Measurements from ENCODE around the gene RIPOR2.
"Not testable (repeated sequence)": the region's sequence is repeated elsewhere in the genome, so short reads cannot be mapped to it uniquely, and the experiment has no call there.

The RIPOR2 gene

DNA sequence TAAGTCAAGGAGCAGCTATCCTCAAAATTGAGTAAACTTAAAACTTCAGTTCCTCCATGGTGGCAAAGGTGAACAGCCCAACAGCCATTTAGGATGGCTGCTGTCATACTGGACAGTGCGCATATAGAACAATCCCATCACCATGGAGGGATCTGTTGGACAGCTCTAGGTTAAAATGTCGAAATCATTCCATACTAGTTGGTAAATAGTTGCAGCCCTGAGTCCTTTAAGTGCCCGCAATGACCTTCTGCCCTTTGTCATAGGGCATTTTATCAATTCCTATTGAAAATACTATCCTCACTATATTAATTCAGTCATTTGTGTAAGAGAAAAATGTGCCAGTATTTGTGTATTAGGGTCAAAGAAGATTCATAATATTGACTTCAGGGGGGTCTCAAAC is 128.2 kb downstream of the RIPOR2 start:
- no peak for DNase-seq (ENCODE audit: low read depth, low spot score)

- no peak for DNase-seq (ENCODE audit: low read depth, low spot score)
Measured at GRCh38 chr6:24802271-24803059, 133.3 kb downstream of the RIPOR2 start.

GRCh38 chr6:24799541-24799915 is 136.2 kb downstream of the RIPOR2 start:
- DNase-seq (ENCODE audit: low read depth, low spot score): no peak

DNA sequence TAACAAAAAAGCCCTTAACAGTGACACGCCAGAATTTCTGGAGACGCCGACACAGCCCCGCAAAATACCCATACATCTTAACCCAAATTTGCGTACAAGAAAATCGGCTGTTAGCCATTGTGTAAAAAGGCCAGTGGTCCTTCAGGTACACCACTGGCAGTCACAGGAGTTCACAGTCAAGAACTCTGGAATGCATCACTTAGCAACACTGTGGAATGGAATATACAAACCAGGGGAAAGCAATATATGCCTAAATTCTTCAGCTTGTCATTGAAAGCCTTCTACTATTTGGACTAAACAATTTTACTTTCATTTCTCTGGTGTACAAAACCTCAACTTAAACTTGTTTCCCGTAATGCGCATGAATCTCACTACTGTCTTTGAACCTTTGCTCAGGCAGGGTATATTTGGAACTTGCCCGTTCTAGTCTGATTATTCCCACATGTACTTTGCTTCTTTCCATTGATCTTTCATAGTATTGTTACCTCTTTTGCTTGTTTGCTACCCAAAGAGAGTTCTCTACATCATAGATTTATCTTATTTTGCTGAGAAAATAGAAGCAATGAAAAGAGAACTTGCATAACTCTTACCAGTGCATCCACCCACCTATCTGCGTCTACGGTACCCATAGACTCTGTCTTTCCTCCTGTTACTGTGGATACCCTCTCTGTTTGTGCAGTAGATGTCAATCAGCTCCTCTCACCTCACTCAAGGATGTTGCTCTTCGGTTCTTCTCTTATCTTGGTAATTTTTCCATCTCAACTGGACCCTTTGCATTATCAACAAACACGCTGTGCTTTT is 136.8 kb downstream of the RIPOR2 start, which contains the start of gene ARMH2:
Gene ARMH2, minus strand, starts transcription at position 178 of the 801 bp plus-strand sequence. Its CDS starts 60 bp downstream, at position 118.
- DNase-seq (ENCODE audit: low read depth, low spot score): peak; percentile 49

GRCh38 chr6:24797596-24798216 is 138.1 kb downstream of the RIPOR2 start:
- no peak for DNase-seq (ENCODE audit: low read depth, low spot score)

- DNase-seq (ENCODE audit: low read depth, low spot score): peak; percentile 38
Measured at GRCh38 chr6:24796616-24797290, 139.0 kb downstream of the RIPOR2 start.

GRCh38 chr6:24795106-24795505 is 140.7 kb downstream of the RIPOR2 start:
- DNase-seq (ENCODE audit: low read depth, low spot score): no peak

DNA sequence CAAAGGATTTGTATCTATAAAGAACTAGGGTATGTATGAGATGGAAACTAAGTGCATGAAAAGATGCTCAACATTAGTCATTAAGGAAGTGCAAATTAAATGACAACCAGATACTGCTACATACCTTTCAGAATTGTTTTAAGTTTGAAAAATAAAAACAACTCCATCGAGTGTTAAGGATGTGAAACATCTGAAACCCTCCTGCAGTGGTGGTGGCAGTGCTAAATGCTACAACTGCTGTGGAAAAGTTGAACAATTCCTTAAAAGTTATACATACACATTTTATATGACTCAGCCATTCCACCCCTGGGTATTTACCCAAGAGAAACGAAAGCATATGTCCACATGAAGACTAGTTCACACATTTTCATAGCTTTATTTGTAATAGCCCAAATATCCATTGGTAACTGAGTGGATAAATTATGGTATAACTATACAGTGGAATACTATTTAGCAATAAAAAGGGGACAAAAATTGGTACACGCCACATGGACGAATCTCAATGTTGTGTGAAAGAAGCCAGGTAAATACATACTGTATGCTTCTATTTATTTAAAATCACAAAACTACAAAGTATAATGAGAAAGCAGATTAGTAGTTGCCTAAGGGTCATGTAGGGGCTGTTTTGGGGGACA is 147.6 kb downstream of the RIPOR2 start:
- no peak for DNase-seq (ENCODE audit: low read depth, low spot score)

- DNase-seq (ENCODE audit: low read depth, low spot score): no peak
Measured at GRCh38 chr6:24780206-24780605, 155.6 kb downstream of the RIPOR2 start.

- no peak for DNase-seq (ENCODE audit: low read depth, low spot score)
Measured at GRCh38 chr6:24779416-24780016, 156.2 kb downstream of the RIPOR2 start.

- DNase-seq (ENCODE audit: low read depth, low spot score): no peak
Measured at GRCh38 chr6:24778878-24779277, 156.9 kb downstream of the RIPOR2 start.

- DNase-seq (ENCODE audit: low read depth, low spot score): no peak
Measured at GRCh38 chr6:24778121-24778520, 157.6 kb downstream of the RIPOR2 start.

DNA sequence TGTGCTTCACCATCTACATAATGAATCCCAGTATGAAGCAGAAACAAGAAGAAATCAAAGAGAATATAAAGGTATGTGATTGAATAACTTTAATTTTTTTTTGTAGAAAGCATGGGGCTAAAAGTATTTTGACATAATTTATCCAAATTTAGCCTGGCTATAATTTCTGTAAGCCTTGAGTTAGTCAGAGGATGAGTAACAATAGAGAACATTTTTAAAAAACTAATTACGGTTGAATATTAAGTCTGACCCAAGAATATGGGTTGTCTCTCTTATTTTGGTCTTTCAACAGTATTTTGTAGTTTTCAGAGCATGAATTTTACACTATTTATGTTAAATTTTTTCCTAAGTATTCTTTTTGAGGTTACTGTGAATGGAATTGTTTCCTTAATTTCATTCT is 158.5 kb downstream of the RIPOR2 start:
- DNase-seq (ENCODE audit: low read depth, low spot score): no peak

GRCh38 chr6:24775520-24776058 is 160.2 kb downstream of the RIPOR2 start:
- peak; percentile 66 for DNase-seq (ENCODE audit: low read depth, low spot score)

DNA sequence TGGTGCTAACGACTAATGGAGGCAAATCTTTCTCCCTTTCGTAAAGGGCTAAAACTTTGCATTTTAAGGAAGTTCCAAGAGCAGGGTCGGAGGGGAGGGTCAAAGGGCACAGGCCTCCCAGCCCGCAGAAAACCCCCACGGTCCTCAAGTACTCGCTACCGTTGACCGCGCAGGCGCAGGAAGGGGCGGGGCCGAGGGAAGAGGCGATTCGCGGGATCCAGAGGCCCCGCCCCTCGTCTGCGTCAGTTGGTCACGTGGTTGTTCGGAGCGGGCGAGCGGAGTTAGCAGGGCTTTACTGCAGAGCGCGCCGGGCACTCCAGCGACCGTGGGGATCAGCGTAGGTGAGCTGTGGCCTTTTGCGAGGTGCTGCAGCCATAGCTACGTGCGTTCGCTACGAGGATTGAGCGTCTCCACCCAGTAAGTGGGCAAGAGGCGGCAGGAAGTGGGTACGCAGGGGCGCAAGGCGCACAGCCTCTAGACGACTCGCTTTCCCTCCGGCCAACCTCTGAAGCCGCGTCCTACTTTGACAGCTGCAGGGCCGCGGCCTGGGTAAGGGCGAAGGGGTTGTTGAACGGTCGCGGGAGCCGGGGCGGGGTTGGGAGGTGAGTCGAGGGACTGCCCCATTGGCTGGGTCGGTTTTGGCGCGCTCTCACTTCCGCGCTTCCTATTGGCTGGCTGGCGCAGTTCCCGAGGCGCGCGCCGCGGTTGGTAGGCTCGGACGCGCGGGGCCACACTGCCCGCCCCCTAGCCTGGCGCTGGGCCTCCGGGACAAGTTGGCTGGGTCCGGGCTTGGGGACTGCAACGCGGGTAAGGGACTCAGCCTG is 160.9 kb downstream of the RIPOR2 start, which contains the start of gene GMNN:
Gene GMNN, plus strand, starts transcription at position 242 of the 824 bp plus-strand sequence. CDS start 2,310 bp downstream, outside the sequence.
- peak; percentile 98 for DNase-seq (ENCODE audit: low read depth, low spot score)

DNA sequence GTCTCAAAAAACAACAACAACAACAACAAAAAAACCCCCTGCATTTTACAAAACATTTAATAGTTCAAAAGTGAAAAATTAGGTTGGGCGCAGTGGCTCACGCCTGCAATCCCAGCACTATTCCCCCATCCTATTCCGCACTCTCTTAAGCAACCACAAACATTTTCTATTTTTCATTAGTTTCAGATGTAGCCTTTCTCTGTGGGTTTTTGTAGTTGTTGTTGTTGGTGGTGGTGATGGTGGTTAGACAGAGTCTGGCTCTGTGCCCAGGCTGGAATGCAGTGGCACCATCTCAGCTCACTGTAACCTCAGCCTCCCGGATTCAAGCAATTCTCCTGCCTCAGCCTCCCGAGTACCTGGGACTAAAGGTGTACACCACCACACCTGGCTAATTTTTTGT is 167.4 kb downstream of the RIPOR2 start:
- DNase-seq (ENCODE audit: low read depth, low spot score): peak; percentile 85

GRCh38 chr6:24766680-24767462 is 168.9 kb downstream of the RIPOR2 start:
- peak; percentile 38 for DNase-seq (ENCODE audit: low read depth, low spot score)

DNA sequence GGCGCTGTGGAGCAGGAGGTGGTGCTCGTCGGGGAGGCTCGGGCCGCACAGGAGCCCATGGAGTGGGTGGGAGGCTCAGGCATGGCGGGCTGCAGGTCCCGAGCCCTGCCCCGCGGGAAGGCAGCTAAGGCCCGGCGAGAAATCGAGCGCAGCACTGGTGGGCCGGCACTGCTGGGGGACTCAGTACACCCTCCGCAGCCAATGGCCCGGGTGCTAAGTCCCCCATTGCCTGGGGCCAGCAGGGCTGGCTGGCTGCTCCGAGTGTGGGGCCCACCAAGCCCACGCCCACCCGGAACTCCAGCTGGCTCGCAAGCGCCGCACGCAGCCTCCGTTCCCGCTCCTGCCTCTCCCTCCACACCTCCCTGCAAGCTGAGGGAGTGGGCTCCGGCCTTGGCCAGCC is 169.8 kb downstream of the RIPOR2 start:
- not testable (repeated sequence) for DNase-seq (ENCODE audit: low read depth, low spot score)
